Erythroblast (primary cell): ENCODE data around the gene TMEM45B.

Experiments used
- GATA1 ChIP-seq: IDR thresholded peaks from 2 replicates; pipeline ENCODE4 v1.6.1; 2011; ENCODE audit warnings: low read depth, mild to moderate bottlenecking, control low read depth, low read length, moderate library complexity
- POLR2A ChIP-seq: IDR thresholded peaks from 2 replicates; pipeline ENCODE4 v1.6.1; 2011; ENCODE audit warnings: mild to moderate bottlenecking, low read length

- TF ChIP-seq POLR2A: no peak
- TF ChIP-seq GATA1: no peak
Measured at GRCh38 chr11:129840236-129840635, 24.6 kb downstream of the TMEM45B start.
